Thyroid gland (tissue), 4 donors: Measurements from ENCODE around the gene TMPRSS13. TPM values are rescaled to one million over a fixed set of nuclear protein-coding genes. Genes with fewer than 3 reads are reported as not detected.
A peak's percentile ranks its signal among the peaks of the same experiment; 100 is the strongest.
"Not testable (repeated sequence)": the region's sequence is repeated elsewhere in the genome, so short reads cannot be mapped to it uniquely, and the experiment has no call there.

ENCODE experiments used
- DNase-seq, 2 donors: peaks; one replicate each; pipeline ENCODE4 v3.0.0-alpha.2; 2019
- H3K27ac ChIP-seq, 3 donors: fragments of 200-600 bp; sonication (generic); 1 replicate in 2 of 3; 2 replicates in 1 of 3; pipeline ENCODE4 v1.5.1; 2016 to 2019; ENCODE audit warnings: mild to moderate bottlenecking in 1 of 3, moderate library complexity in 1 of 3
- H3K27me3 ChIP-seq: fragments of 200-600 bp; sonication (generic); one replicate; pipeline ENCODE4 v1.5.1; 2019
- H3K36me3 ChIP-seq, 2 donors: fragments of 200-600 bp; sonication (generic); one replicate each; pipeline ENCODE4 v1.5.1; 2016 to 2019
- H3K4me1 ChIP-seq, 2 donors: fragments of 200-600 bp; sonication (generic); one replicate each; pipeline ENCODE4 v1.5.1; 2017 to 2019
- H3K4me3 ChIP-seq, 3 donors: fragments of 200-600 bp; sonication (generic); replicated peaks in 1 of 3; 1 replicate in 2 of 3; 2 replicates in 1 of 3; pipeline ENCODE4 v1.5.1; 2016; ENCODE audit warnings: mild to moderate bottlenecking in 1 of 3
- H3K9me3 ChIP-seq: fragments of 200-600 bp; sonication (generic); one replicate; pipeline ENCODE4 v1.5.1; 2017
- POLR2A ChIP-seq, 2 donors: fragments of 450-650 bp; IDR thresholded peaks; one replicate each; pipeline ENCODE4 v1.6.1; 2017; ENCODE audit warnings: antibody characterized with exemption in 2 of 2, mild to moderate bottlenecking in 2 of 2, moderate library complexity in 1 of 2
- WGBS, 2 donors: methylation state at CpG; one replicate each; pipeline ENCODE4 v1.1.5; 2017; 5-methylcytosine and 5-hydroxymethylcytosine counted together
- intact Hi-C: fragments of 100-400 bp; cut with DNase I; formaldehyde crosslinking; loops from one replicate; pipeline ENCODE4 v1.15.1; 2023
- total RNA-seq, 4 donors: library from RNA; depleted of rRNA; stranded (reverse); fragments of >200 nt; gene quantifications; one replicate each; pipeline ENCODE4 v1.2.3, GENCODE V29; 2016
- TF ChIP-seq, protein P1 (sequence below), 6 experiments: fragments of 200-600 bp in 3 of 6; fragments of 450-650 bp in 3 of 6; sonication (generic) in 3 of 6; IDR thresholded peaks; one replicate each; pipeline ENCODE4 v1.5.1; 2016 to 2019; ENCODE audit warnings: antibody characterized with exemption in 6 of 6, mild to moderate bottlenecking in 2 of 6, inconsistent platforms in 1 of 6, moderate library complexity in 1 of 6

TMPRSS13 gene
- total RNA-seq, 4 donors from 2014 or later = 8.5 to 24.3 (median 13.0) TPM

DNA sequence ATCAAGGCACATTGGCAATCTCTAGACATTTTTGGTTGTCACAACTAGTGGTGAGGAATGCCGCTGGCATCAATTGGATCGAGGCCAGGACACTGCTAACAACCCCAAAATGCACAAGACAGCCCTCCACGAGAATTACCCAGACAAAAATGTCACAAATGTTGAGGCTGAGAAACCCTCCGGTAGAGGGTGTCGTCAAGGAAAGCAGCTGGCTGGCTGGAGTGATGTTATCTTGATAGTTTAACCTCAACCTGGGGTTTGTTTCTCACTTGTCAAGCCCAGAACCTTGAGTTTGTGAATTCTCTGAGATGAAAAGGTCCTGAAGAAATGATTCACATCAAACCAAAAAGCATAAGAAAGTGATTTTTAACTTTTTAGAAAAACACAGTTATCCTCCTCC lies 21.1 kb upstream of the TMPRSS13 start:
- H3K4me1 ChIP-seq = peaks cover 12 to 21% of the 10 kb centered on the region in 2 donors
- WGBS, 2 donors = 10 to 13% methylated on average over 5 of the region's 5 CpGs

GRCh38 chr11:117949062-117949461 lies 19.9 kb upstream of the TMPRSS13 start:
- H3K4me3 ChIP-seq = no peak overlapping the region
- H3K36me3 ChIP-seq = no peaks in the 10 kb centered on the region
- 84 to 85% methylated on average over 6 of the region's 6 CpGs for WGBS, 2 donors
- no peak for DNase-seq
- H3K4me1 ChIP-seq = peaks cover 12 to 21% of the 10 kb centered on the region in 2 donors
- no peaks in the 10 kb centered on the region for H3K27me3 ChIP-seq
- intact Hi-C loops = loop anchor here (5.0 kb wide), 1 partner anchor 103 kb away; no protein-coding TSS in a partner anchor
- TF ChIP-seq, protein P1, sequence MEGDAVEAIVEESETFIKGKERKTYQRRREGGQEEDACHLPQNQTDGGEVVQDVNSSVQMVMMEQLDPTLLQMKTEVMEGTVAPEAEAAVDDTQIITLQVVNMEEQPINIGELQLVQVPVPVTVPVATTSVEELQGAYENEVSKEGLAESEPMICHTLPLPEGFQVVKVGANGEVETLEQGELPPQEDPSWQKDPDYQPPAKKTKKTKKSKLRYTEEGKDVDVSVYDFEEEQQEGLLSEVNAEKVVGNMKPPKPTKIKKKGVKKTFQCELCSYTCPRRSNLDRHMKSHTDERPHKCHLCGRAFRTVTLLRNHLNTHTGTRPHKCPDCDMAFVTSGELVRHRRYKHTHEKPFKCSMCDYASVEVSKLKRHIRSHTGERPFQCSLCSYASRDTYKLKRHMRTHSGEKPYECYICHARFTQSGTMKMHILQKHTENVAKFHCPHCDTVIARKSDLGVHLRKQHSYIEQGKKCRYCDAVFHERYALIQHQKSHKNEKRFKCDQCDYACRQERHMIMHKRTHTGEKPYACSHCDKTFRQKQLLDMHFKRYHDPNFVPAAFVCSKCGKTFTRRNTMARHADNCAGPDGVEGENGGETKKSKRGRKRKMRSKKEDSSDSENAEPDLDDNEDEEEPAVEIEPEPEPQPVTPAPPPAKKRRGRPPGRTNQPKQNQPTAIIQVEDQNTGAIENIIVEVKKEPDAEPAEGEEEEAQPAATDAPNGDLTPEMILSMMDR (IDR thresholded peaks at IDR 0.05) = no peak
- TF ChIP-seq POLR2A (IDR thresholded peaks at IDR 0.05) = no peak
- no peak overlapping the region for H3K27ac ChIP-seq
- H3K9me3 ChIP-seq = no peaks in the 10 kb centered on the region

More for the DNA sequence above, 21.1 kb upstream of the TMPRSS13 start:
- H3K4me3 ChIP-seq = no peak overlapping the region
- H3K36me3 ChIP-seq = no peaks in the 10 kb centered on the region
- intact Hi-C loops = no loop called here
- TF ChIP-seq, protein P1 (IDR thresholded peaks at IDR 0.05) = peak in 2 of 6 experiments; percentile 11 to 31
- TF ChIP-seq POLR2A (IDR thresholded peaks at IDR 0.05) = no peak
- DNase-seq = peak; percentile 21 to 41
- no peaks in the 10 kb centered on the region for H3K27me3 ChIP-seq
- H3K9me3 ChIP-seq = no peaks in the 10 kb centered on the region
- H3K27ac ChIP-seq = peak overlapping the region in 1 of 3 donors; percentile 41

GRCh38 chr11:117948466-117948865 lies 19.3 kb upstream of the TMPRSS13 start:
- 85 to 86% methylated on average over 11 of the region's 11 CpGs for WGBS, 2 donors
- H3K27me3 ChIP-seq, DNase-seq, H3K4me3 ChIP-seq, H3K27ac ChIP-seq, H3K36me3 ChIP-seq, H3K9me3 ChIP-seq: not testable (repeated sequence)
- intact Hi-C loops = loop anchor here (5.0 kb wide), 1 partner anchor 104 kb away; no protein-coding TSS in a partner anchor
- peaks cover 12 to 21% of the 10 kb centered on the region in 2 donors for H3K4me1 ChIP-seq

- not testable (repeated sequence) for DNase-seq
- H3K4me1 ChIP-seq = peaks cover 12 to 18% of the 10 kb centered on the region in 2 donors
- WGBS, 2 donors = 64 to 79% methylated on average over 10 of the region's 10 CpGs
Observed at GRCh38 chr11:117947751-117948150, 18.5 kb upstream of the TMPRSS13 start.

DNA sequence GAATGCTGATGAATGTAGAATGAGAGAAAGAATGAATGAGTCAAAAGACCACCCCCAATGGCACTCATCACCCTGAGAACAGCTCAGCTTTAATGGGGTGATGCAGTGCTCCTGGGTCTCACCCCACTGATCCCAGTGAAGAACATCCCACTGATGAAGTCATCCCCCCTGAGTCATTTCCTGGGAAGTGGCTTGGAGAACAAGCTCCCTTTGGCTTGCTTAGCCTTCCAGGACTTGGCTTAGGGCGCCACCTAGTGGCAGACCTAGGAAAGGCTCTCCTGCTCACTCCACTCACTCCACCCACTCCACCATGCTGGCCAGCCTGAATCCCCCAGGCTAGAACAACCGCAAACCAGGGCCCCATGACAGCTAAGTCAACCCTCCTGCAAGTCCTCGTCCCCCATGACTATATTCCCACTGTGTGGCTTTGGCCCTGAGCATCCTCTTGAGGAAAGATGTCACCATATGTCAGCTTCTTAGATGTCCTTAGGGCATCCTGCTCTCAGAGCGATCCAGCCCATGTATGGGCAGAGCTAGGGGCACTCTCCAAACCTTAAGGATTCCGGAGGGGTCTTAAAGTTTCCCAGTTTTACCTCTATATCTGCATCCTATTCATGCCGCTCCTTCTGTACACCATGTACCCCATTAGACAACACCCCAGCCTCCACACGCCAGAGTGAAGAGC lies 17.8 kb upstream of the TMPRSS13 start:
- Histone ChIP-seq H3K4me1 (peaks cover 12 to 18% of the 10 kb centered on the region in 2 donors), H3K36me3 (no peaks in the 10 kb centered on the region), H3K27ac (no peak overlapping the region), H3K27me3 (no peaks in the 10 kb centered on the region), H3K4me3 (no peak overlapping the region), H3K9me3 (no peaks in the 10 kb centered on the region)
- DNase-seq = peak; percentile 87 to 89
- TF ChIP-seq, protein P1 (IDR thresholded peaks at IDR 0.05) = peak; percentile 92 to 98 (median 96)
- TF ChIP-seq POLR2A (IDR thresholded peaks at IDR 0.05) = no peak
- 37 to 52% methylated on average over 5 to 7 of the region's 7 CpGs for WGBS, 2 donors
- intact Hi-C loops = loop anchor here (2.0 to 5.0 kb wide), 2 partner anchors 104 to 105 kb away; no protein-coding TSS in a partner anchor

More at GRCh38 chr11:117947751-117948150, 18.5 kb upstream of the TMPRSS13 start:
- not testable (repeated sequence) for H3K27ac ChIP-seq, H3K9me3 ChIP-seq, H3K36me3 ChIP-seq, H3K4me3 ChIP-seq, H3K27me3 ChIP-seq
- intact Hi-C loops = loop anchor here (2.0 to 5.0 kb wide), 2 partner anchors 105 kb away; no protein-coding TSS in a partner anchor
